AG04450 (cell line): ENCODE results near the gene SLC38A5. TPM values are rescaled to one million over a fixed set of nuclear protein-coding genes. Genes with fewer than 3 reads are reported as not detected.

Experiments
- CTCF ChIA-PET: fragments of 300-600, 350-600 bp; formaldehyde crosslinking; extraction: SDS; loops from one replicate; lab custom pipeline; 2022; ENCODE audit warnings: antibody characterized with exemption, inconsistent platforms; lab: Charles Lee
- POLR2A ChIA-PET: fragments of 350-600 bp; formaldehyde crosslinking; extraction: SDS; loops from one replicate; lab custom pipeline; 2021; ENCODE audit warnings: antibody characterized with exemption, inconsistent platforms; lab: Yijun Ruan, JAX
- DNase-seq: peaks from one replicate; pipeline ENCODE4 v3.0.0-alpha.2; 2011; ENCODE audit warnings: low read depth, low spot score
- H3K27ac ChIP-seq: one replicate; pipeline ENCODE4 v1.5.1; 2012; ENCODE audit warnings: low read depth, low read length, control low read depth
- H3K27me3 ChIP-seq: one replicate; pipeline ENCODE4 v1.6.0; 2012; ENCODE audit warnings: low read length; ENCODE audit not compliant: control insufficient read depth, insufficient read depth
- H3K4me3 ChIP-seq: 2 replicates; pipeline ENCODE4 v1.5.1; 2011; ENCODE audit warnings: mild to moderate bottlenecking, low read depth, low read length, control low read depth
- H3K9me3 ChIP-seq: 2 replicates; pipeline ENCODE4 v1.5.1; 2012; ENCODE audit warnings: low read length; ENCODE audit not compliant: control insufficient read depth, insufficient read depth
- CTCF ChIP-seq: IDR thresholded peaks from 2 replicates; pipeline ENCODE4 v1.5.1; 2011; ENCODE audit warnings: low read depth, low read length, control low read depth, inconsistent platforms
- polyA plus RNA-seq: library from polyadenylated mRNA; depleted of rRNA; stranded (reverse); fragments of >200 nt; gene quantifications from 2 replicates; pipeline ENCODE4 v1.2.3, GENCODE V29; 2011

The SLC38A5 gene
- polyA plus RNA-seq, 1 experiment = 19.1 TPM

GRCh38 chrX:48480142-48480541 is 10.1 kb upstream of the SLC38A5 start:
- POLR2A ChIA-PET = no interaction called here
- no peaks in the 10 kb centered on the region for H3K27me3 ChIP-seq
- DNase-seq = no peak
- no peak for TF ChIP-seq CTCF
- CTCF ChIA-PET = no interaction called here
- no peaks in the 10 kb centered on the region for H3K9me3 ChIP-seq
- no peak overlapping the region for H3K27ac ChIP-seq
- no peak overlapping the region for H3K4me3 ChIP-seq

- ChIA-PET POLR2A (no interaction called here), CTCF (no interaction called here)
- no peaks in the 10 kb centered on the region for H3K9me3 ChIP-seq
- TF ChIP-seq CTCF = no peak
- H3K27ac ChIP-seq = no peak overlapping the region
- no peak for DNase-seq
- H3K4me3 ChIP-seq = no peak overlapping the region
- H3K27me3 ChIP-seq = no peaks in the 10 kb centered on the region
These were observed 8.7 kb upstream of the SLC38A5 start for GRCh38 chrX:48478806-48479205.

- CTCF ChIA-PET = no interaction called here
- POLR2A ChIA-PET = no interaction called here
- no peak for TF ChIP-seq CTCF
These were observed 8.1 kb upstream of the SLC38A5 start for GRCh38 chrX:48477960-48478755.

GRCh38 chrX:48476919-48477318 is 6.9 kb upstream of the SLC38A5 start:
- ChIA-PET CTCF (no interaction called here), POLR2A (no interaction called here)
- no peak for DNase-seq
- TF ChIP-seq CTCF = no peak
- Histone ChIP-seq H3K4me3 (peak overlapping the region; percentile 81), H3K27me3 (no peaks in the 10 kb centered on the region), H3K27ac (no peak overlapping the region), H3K9me3 (no peaks in the 10 kb centered on the region)

More at GRCh38 chrX:48477960-48478755, 8.1 kb upstream of the SLC38A5 start:
- H3K27ac ChIP-seq = no peak overlapping the region
- H3K9me3 ChIP-seq = no peaks in the 10 kb centered on the region
- no peak for DNase-seq
- no peaks in the 10 kb centered on the region for H3K27me3 ChIP-seq
- H3K4me3 ChIP-seq = no peak overlapping the region

GRCh38 chrX:48475774-48476577 is 5.9 kb upstream of the SLC38A5 start, which contains the start of gene FTSJ1:
TSS of gene FTSJ1 (plus strand) at chrX:48476199. CDS start at chrX:48478048, 1,849 bp downstream.
- Histone ChIP-seq H3K27ac (peak within 1 kb of the TSS; percentile 77), H3K27me3 (no peaks in the 10 kb centered on the region), H3K4me3 (peak within 1 kb of the TSS; percentile 81), H3K9me3 (no peaks in the 10 kb centered on the region)
- DNase-seq = peak; percentile 82
- ChIA-PET POLR2A (interaction anchor here (0.7 kb wide), 1 partner anchor 9 kb away, joined by 3 read pairs; no protein-coding TSS in a partner anchor), CTCF (no interaction called here)
- TF ChIP-seq CTCF = no peak
